Keratinocyte (primary cell): ENCODE data around the gene KCNN3. TPM values are rescaled to one million over a fixed set of nuclear protein-coding genes. Genes with fewer than 3 reads are reported as not detected.
A peak's percentile ranks its signal among the peaks of the same experiment; 100 is the strongest.

Experiments used
- DNase-seq: peaks from one replicate; pipeline ENCODE4 v3.0.0-alpha.2; 2011; ENCODE audit warnings: low read depth, missing footprints, low spot score
- FAIRE-seq: peaks from 2 replicates; lab custom pipeline; 2011; peaks lifted over from hg19 to GRCh38; lab: Jason Lieb, UNC
- H2AFZ ChIP-seq: 2 replicates; pipeline ENCODE4 v1.6.0; 2012; ENCODE audit warnings: low read length, control low read depth, inconsistent platforms; ENCODE audit not compliant: control insufficient read depth
- H3K27ac ChIP-seq: 2 replicates; pipeline ENCODE4 v1.5.1; 2011; ENCODE audit warnings: low read length; ENCODE audit not compliant: control insufficient read depth, insufficient read depth
- H3K27me3 ChIP-seq: 3 replicates; pipeline ENCODE4 v1.6.0; 2011; ENCODE audit warnings: low read length; ENCODE audit not compliant: control insufficient read depth, insufficient read depth; ENCODE audit errors: extremely low read depth
- H3K36me3 ChIP-seq, 2 experiments: 2 replicates in 1 of 2; 3 replicates in 1 of 2; pipeline ENCODE4 v1.5.1; 2011; ENCODE audit warnings: low read length in 2 of 2, mild to moderate bottlenecking in 1 of 2; ENCODE audit not compliant: control insufficient read depth in 2 of 2, insufficient read depth in 2 of 2; ENCODE audit errors: extremely low read depth in 1 of 2
- H3K4me1 ChIP-seq: 3 replicates; pipeline ENCODE4 v1.5.1; 2011; ENCODE audit warnings: low read length; ENCODE audit not compliant: control insufficient read depth, insufficient read depth; ENCODE audit errors: extremely low read depth
- H3K4me2 ChIP-seq: 3 replicates; pipeline ENCODE4 v1.6.0; 2011; ENCODE audit warnings: low read depth, low read length; ENCODE audit not compliant: control insufficient read depth, insufficient read depth; ENCODE audit errors: extremely low read depth
- H3K4me3 ChIP-seq, 3 experiments: fragments of 200-600 bp in 1 of 3; sonication (generic) in 1 of 3; 2 replicates in 2 of 3; 3 replicates in 1 of 3; pipeline ENCODE4 v1.5.1; 2011 to 2016; ENCODE audit warnings: low read length in 3 of 3, mild to moderate bottlenecking in 3 of 3, control low read depth in 2 of 3, inconsistent platforms in 1 of 3, low read depth in 1 of 3, mixed read lengths in 1 of 3, mixed run types in 1 of 3, moderate library complexity in 1 of 3; ENCODE audit not compliant: control insufficient read depth in 2 of 3, insufficient read depth in 2 of 3; ENCODE audit errors: extremely low read depth in 1 of 3
- H3K79me2 ChIP-seq: 2 replicates; pipeline ENCODE4 v1.6.0; 2012; ENCODE audit warnings: low read length; ENCODE audit not compliant: control insufficient read depth, insufficient read depth
- H3K9ac ChIP-seq: 3 replicates; pipeline ENCODE4 v1.6.0; 2011; ENCODE audit warnings: low read length; ENCODE audit not compliant: control insufficient read depth, insufficient read depth; ENCODE audit errors: extremely low read depth
- H3K9me1 ChIP-seq: 3 replicates; pipeline ENCODE4 v1.6.0; 2011; ENCODE audit warnings: low read length; ENCODE audit not compliant: control insufficient read depth, insufficient read depth; ENCODE audit errors: extremely low read depth
- H3K9me3 ChIP-seq: 2 replicates; pipeline ENCODE4 v1.5.1; 2012; ENCODE audit warnings: low read depth, low read length; ENCODE audit not compliant: control insufficient read depth
- H4K20me1 ChIP-seq: 3 replicates; pipeline ENCODE4 v1.6.0; 2011; ENCODE audit warnings: low read length; ENCODE audit not compliant: control insufficient read depth, insufficient read depth; ENCODE audit errors: extremely low read depth
- EZH2 ChIP-seq: IDR thresholded peaks from one replicate; pipeline ENCODE4 v1.6.1; 2012; ENCODE audit warnings: inconsistent platforms, mild to moderate bottlenecking, low read length, moderate library complexity
- dilution Hi-C: fragments of 300-500 bp; cut with MboI; formaldehyde crosslinking; loops from one replicate; pipeline ENCODE4 v1.7.0; 2020; ENCODE audit warnings: low sequenced_read_pairs; ENCODE audit not compliant: extremely low pct_ligation_motif_present
- polyA plus RNA-seq, 5 experiments: library from polyadenylated mRNA; depleted of rRNA in 3 of 5; stranded (reverse) in 3 of 5; stranded (forward) in 1 of 5; unstranded in 1 of 5; fragments of >200 nt; gene quantifications; 1 replicate in 1 of 5; 2 replicates in 3 of 5; 3 replicates in 1 of 5; pipeline versions ENCODE4 v1.2.1 to v1.2.3, GENCODE V29; 2011 to 2012; ENCODE audit warnings: missing spikeins in 2 of 5, low read depth in 1 of 5, low replicate concordance in 1 of 5
- TF ChIP-seq, protein P1 (sequence below), 3 experiments: IDR thresholded peaks in 1 of 3; conservative IDR thresholded peaks in 1 of 3; optimal IDR thresholded peaks in 1 of 3; 2 replicates in 2 of 3; 3 replicates in 1 of 3; pipeline versions ENCODE3 to v1.5.1; 2011; ENCODE audit warnings: low read length in 3 of 3, mild to moderate bottlenecking in 3 of 3, moderate library complexity in 2 of 3, control low read depth in 1 of 3, inconsistent platforms in 1 of 3; ENCODE audit not compliant: insufficient read depth in 2 of 3; ENCODE audit errors: extremely low read depth in 1 of 3

Gene KCNN3
- polyA plus RNA-seq, 1 donor (not counting 4 experiments of a cell fraction or from before 2014, with no cell fraction given): 0.05 TPM

DNA sequence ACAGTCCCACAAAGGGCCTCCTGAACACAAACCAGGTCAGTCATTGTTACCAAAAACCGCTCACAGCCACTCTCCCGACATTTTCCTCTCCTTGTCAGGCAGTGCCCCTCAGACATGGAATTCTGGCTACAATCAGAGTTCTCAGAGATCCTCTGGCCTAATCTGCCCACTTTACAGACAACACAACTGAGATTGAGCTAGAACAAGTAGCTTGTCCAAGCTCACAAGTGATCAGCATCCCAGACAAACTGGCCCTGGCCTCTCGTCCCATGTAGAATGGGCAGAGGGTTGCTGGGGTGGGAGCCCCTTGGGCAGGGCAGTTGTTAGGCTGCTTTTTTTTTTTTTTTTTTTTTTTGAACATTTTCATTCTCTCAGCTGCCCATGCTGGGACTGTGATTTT, 57.2 kb downstream of the KCNN3 start:
- TF ChIP-seq EZH2: no peak
- H3K4me2 ChIP-seq: peak overlapping the region; percentile 82
- H3K4me3 ChIP-seq: no peak overlapping the region
- no peaks in the 10 kb centered on the region for H3K36me3 ChIP-seq
- H3K9me3 ChIP-seq: no peaks in the 10 kb centered on the region
- no peak for FAIRE-seq
- no peak for DNase-seq
- H4K20me1 ChIP-seq: no peaks in the 10 kb centered on the region
- no peak overlapping the region for H2AFZ ChIP-seq
- H3K4me1 ChIP-seq: peaks cover 32% of the 10 kb centered on the region
- H3K79me2 ChIP-seq: no peaks in the 10 kb centered on the region
- dilution Hi-C loops: no loop called here
- peaks cover 15% of the 10 kb centered on the region for H3K27me3 ChIP-seq
- H3K27ac ChIP-seq: no peak overlapping the region
- H3K9ac ChIP-seq: no peak overlapping the region
- no peaks in the 10 kb centered on the region for H3K9me1 ChIP-seq

- FAIRE-seq: no peak
- Histone ChIP-seq H3K9ac (no peak overlapping the region), H4K20me1 (no peaks in the 10 kb centered on the region), H3K27me3 (peaks cover 32% of the 10 kb centered on the region), H3K9me1 (no peaks in the 10 kb centered on the region), H3K4me2 (peak overlapping the region; percentile 8), H3K9me3 (no peaks in the 10 kb centered on the region), H3K36me3 (no peaks in the 10 kb centered on the region), H3K79me2 (no peaks in the 10 kb centered on the region), H3K4me3 (no peak overlapping the region), H3K27ac (no peak overlapping the region), H2AFZ (no peak overlapping the region), H3K4me1 (peaks cover 25% of the 10 kb centered on the region)
- TF ChIP-seq, protein P1, sequence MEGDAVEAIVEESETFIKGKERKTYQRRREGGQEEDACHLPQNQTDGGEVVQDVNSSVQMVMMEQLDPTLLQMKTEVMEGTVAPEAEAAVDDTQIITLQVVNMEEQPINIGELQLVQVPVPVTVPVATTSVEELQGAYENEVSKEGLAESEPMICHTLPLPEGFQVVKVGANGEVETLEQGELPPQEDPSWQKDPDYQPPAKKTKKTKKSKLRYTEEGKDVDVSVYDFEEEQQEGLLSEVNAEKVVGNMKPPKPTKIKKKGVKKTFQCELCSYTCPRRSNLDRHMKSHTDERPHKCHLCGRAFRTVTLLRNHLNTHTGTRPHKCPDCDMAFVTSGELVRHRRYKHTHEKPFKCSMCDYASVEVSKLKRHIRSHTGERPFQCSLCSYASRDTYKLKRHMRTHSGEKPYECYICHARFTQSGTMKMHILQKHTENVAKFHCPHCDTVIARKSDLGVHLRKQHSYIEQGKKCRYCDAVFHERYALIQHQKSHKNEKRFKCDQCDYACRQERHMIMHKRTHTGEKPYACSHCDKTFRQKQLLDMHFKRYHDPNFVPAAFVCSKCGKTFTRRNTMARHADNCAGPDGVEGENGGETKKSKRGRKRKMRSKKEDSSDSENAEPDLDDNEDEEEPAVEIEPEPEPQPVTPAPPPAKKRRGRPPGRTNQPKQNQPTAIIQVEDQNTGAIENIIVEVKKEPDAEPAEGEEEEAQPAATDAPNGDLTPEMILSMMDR (optimal IDR thresholded peaks at IDR 0.05 in 1 of 3, IDR thresholded peaks at IDR 0.05 in 1 of 3, conservative IDR thresholded peaks at IDR 0.05 in 1 of 3; ENCODE audit: extremely low read depth in 1 of 3, insufficient read depth in 2 of 3, low read length in 3 of 3): no peak
- TF ChIP-seq EZH2: no peak
- dilution Hi-C loops: no loop called here
- no peak for DNase-seq
Observed at GRCh38 chr1:154810571-154810970, 59.5 kb downstream of the KCNN3 start.
